HG03439 (cell line): ENCODE results near the gene PPP2R1B.

ENCODE experiments used
- ATAC-seq: cut with Tn5 transposase; IDR thresholded peaks from one replicate; pipeline ENCODE4 v1.9.1; 2021; ENCODE audit warnings: mild to moderate bottlenecking, moderate library complexity; ENCODE audit not compliant: unreplicated experiment

PPP2R1B gene

GRCh38 chr11:111749646-111750045 lies 16.5 kb downstream of the PPP2R1B start:
- ATAC-seq = no peak

GRCh38 chr11:111748035-111748804 lies 18.0 kb downstream of the PPP2R1B start:
- ATAC-seq = no peak

- ATAC-seq = no peak
Observed at GRCh38 chr11:111745719-111746504, 20.3 kb downstream of the PPP2R1B start.

- no peak for ATAC-seq
Observed at GRCh38 chr11:111743700-111744099, 22.5 kb downstream of the PPP2R1B start.

GRCh38 chr11:111741751-111742150 lies 24.4 kb downstream of the PPP2R1B start:
- ATAC-seq = no peak

- no peak for ATAC-seq
Observed at GRCh38 chr11:111739299-111739698, 26.9 kb downstream of the PPP2R1B start.

- no peak for ATAC-seq
Observed at GRCh38 chr11:111737444-111738210, 28.6 kb downstream of the PPP2R1B start.

GRCh38 chr11:111736621-111737443 lies 29.4 kb downstream of the PPP2R1B start:
- ATAC-seq = no peak

GRCh38 chr11:111736181-111736590 lies 30.0 kb downstream of the PPP2R1B start:
- ATAC-seq = no peak

- no peak for ATAC-seq
Observed at GRCh38 chr11:111735262-111736116, 30.7 kb downstream of the PPP2R1B start.

GRCh38 chr11:111734954-111735261 lies 31.3 kb downstream of the PPP2R1B start:
- ATAC-seq = no peak

- ATAC-seq = no peak
Observed at GRCh38 chr11:111734101-111734953, 31.9 kb downstream of the PPP2R1B start.

GRCh38 chr11:111733611-111734088 lies 32.5 kb downstream of the PPP2R1B start:
- ATAC-seq = no peak

- no peak for ATAC-seq
Observed at GRCh38 chr11:111733016-111733415, 33.2 kb downstream of the PPP2R1B start.

GRCh38 chr11:111731821-111732220 lies 34.4 kb downstream of the PPP2R1B start:
- ATAC-seq = no peak

- no peak for ATAC-seq
Observed at GRCh38 chr11:111730871-111731591, 35.2 kb downstream of the PPP2R1B start.

- ATAC-seq = no peak
Observed at GRCh38 chr11:111729831-111730311, 36.3 kb downstream of the PPP2R1B start.
